Left colon (tissue), 2 donors: ENCODE measurements around the gene WTAP. TPM values are rescaled to one million over a fixed set of nuclear protein-coding genes. Genes with fewer than 3 reads are reported as not detected.
A peak's percentile ranks its signal among the peaks of the same experiment; 100 is the strongest.
"Not testable (repeated sequence)": the region's sequence is repeated elsewhere in the genome, so short reads cannot be mapped to it uniquely, and the experiment has no call there.

ENCODE experiments used
- ATAC-seq: fragments of 200-7000 bp; cut with Tn5 transposase; one replicate; pipeline ENCODE4 v1.9.1; 2020; ENCODE audit warnings: mild to moderate bottlenecking, moderate library complexity
- DNase-seq, 2 donors: peaks; one replicate each; pipeline ENCODE4 v3.0.0-alpha.2; 2020
- intact Hi-C, 2 donors: fragments of 100-400 bp; cut with DNase I in 1 of 2; cut with micrococcal nuclease in 1 of 2; formaldehyde crosslinking; loops; one replicate each; pipeline versions ENCODE4 v1.11.2 to v1.14.0; 2022; cut with DNase I, micrococcal nuclease
- total RNA-seq, 2 donors: library from RNA; stranded (reverse); fragmentation: NEBNext Ultra II Directional; extraction: Animal tissue kit (Norgen Biotek cat#: 25700); gene quantifications; one replicate each; pipeline ENCODE4 v1.2.1, GENCODE V29; 2021
- donor health status: DM: no; HTN: no; CAD: no.
- donor health status: DM: yes; HTN: yes; CAD: no.

Gene WTAP
- total RNA-seq, 2 donors from 2014 or later, result 73.4 to 79.3 TPM

DNA sequence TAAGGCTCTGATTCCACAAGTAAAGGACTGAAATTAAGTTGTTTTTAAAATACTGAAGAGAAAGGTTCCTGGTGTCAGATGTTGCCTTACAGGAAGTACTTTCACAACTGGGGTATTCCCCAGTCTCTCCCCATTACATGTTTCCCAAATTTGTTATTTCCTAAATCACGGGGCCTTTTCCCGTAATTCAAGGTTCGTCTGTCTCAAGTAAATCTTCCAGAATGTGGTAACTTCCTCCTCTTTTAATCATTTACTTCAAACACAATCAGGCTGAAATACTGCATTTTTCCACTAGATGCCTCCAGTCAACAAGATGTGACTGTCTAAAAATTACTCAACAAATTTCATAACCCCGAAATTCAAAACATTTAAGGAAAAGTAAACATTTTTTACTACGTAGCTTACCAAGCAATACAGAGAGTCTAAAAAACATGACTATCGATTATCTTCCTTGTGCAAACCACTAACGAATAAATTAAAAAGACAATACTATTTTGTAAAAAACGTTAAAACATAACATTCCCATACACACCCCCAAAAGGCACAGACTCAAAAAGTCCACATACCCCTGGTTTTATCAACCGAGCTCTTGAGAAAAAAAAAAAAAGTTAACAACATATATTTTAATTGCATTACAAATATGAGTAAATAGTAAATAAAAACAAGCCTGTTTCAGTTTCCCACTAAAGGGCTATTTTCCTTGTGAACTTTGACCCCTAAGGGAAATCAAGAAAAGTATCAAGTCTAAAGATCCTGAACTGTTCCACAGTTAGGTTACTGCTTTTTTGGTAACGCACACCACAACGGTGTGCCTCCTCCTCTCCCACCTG is 36.0 kb upstream of the WTAP start:
- intact Hi-C loops, result loop anchor here in 1 of 2 donors (5.0 kb wide), 1 partner anchor 36 kb away; the partner anchor contains the start of gene WTAP
- peak; percentile 22 for ATAC-seq
- no peak for DNase-seq

DNA sequence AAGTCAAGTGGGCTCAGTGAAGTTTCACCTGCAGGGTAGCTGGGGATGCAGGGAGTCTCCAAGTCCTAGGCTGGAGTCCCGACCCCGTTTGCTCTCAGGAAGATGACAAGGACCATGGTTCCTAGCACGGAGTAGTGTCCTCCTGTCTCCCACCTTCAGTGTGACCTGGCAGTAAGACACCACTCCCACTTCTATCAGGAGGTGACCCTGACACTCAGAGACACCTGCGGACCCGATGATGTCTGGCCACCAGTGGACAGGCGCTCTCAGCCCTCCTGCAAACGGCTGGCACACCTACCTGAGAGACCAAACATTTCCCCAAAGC is 35.4 kb upstream of the WTAP start:
- ATAC-seq (no peak), DNase-seq (peak in 1 of 2 donors; percentile 30)
- intact Hi-C loops, result loop anchor here in 1 of 2 donors (5.0 kb wide), 1 partner anchor 35 kb away; the partner anchor contains the start of gene WTAP

DNA sequence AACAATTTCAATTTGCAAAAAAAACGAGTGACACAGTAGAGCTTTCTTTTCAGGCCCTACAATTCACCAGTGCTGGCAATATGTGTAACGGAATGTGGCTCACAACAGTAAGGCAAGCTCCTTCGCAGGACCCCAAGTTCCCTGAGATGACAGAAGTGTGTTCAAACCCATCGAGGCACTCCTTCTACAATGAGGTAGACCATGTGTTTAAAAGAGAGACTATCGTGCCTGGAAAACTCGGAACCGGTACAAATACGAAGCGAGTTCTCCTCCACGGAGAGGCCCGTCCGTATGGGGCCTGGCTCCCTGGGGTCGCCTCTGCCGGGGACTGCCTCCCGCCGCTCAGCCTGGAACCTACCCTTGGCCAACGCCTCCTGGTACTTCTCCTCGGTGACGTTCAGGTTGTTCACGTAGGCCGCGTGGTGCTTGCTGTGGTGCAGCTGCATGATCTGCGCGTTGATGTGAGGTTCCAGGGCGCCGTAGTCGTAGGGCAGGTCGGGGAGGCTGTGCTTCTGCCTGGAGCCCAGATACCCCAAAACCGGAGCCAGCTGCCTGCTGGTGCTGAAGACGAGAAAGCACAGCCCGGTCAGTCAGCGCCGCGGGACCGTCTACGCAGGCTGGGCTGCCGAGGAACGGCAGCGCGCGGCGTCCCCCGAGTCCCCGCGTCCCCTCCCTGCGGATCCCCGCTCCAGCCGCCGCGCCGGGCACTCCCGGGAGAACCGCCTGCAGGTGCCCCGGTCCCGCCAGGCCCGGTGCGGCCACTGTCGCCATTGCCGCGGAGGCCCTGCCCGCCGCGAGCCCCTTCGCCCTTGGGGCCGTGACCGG is 34.8 kb upstream of the WTAP start:
- ATAC-seq, result peak; percentile 49
- intact Hi-C loops, result loop anchor here in 1 of 2 donors (5.0 kb wide), 1 partner anchor 35 kb away; the partner anchor contains the start of gene WTAP
- DNase-seq, result peak; percentile 70 to 77

DNA sequence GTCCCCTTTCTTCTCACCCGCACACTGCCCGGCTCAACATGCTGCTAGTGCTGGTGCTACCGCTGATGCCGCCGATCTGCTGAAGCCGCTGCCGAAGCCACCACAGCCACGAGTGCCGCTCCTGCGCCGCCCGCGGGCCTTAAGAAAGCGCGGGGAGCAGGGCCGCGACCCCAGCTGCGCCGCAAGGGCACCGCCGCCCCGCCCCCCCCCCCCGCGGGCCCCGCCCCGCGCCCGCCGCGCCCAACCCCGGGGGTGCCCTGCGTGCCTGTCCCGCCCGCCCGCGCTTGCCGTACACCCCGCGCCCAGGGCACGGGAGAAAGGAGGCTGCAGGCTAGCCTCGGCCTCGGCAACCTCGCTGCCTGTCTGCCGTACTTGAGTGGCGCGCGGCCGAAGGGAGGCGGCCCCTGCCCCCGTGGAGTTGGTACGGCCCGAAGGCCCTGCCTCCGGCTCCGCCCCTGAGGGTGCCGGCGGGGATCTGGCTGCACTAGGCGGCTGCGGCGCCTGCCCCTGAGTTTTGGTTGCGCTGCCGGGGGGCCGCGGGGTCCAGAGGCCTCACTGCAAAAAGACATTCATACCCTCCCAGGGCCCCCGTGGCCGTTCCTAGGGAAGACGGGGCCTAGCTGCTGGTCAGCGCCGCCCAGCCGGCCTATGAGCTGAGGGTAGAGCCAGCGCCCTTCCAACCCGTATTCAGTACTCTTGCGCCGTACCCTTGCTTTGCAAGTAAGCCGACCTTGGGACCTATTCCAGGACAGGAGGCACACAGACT is 34.0 kb upstream of the WTAP start, which contains the start of gene SOD2:
SOD2 (minus strand) TSS at position 114 of the 766 bp plus-strand sequence; CDS start at position 40, 74 bp downstream.
- DNase-seq (peak; percentile 87 to 90), ATAC-seq (peak; percentile 78)
- intact Hi-C loops, result loop anchor here in 1 of 2 donors (5.0 kb wide), 1 partner anchor 34 kb away; the partner anchor contains the start of gene WTAP

DNA sequence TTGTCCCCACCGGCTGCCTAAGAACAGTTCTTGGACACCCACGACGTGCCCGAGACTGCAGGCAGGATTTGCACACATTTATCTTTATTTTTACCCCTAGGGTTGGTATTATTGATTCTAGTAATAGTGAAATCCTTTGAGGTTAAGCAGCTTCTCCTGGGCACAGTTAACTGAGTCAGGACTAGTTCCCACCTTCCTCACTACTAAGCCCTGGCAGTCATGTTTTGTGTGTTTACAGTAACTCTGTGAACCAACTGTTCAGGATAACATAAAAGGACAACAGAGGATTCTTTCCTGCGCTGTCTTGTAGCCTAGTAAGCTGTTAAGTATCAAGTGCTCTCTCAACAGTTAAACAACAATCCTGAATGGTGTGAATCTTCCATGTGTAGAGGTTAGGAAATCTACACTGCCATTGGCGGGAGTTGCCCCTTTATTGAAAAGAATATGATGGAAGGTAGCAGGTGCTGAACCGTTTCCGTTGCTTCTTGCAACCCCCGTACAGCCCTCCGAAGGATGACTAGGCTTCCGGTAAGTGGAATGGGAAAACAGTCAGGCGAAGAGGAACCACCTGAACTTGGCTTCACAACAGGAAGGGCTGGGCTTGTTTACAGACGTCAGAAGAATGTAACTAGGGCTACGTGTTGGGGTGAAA is 33.3 kb upstream of the WTAP start:
- ATAC-seq (peak; percentile 50), DNase-seq (peak; percentile 45 to 70)
- intact Hi-C loops, result loop anchor here in 1 of 2 donors (5.0 kb wide), 1 partner anchor 33 kb away; the partner anchor contains the start of gene WTAP

DNA sequence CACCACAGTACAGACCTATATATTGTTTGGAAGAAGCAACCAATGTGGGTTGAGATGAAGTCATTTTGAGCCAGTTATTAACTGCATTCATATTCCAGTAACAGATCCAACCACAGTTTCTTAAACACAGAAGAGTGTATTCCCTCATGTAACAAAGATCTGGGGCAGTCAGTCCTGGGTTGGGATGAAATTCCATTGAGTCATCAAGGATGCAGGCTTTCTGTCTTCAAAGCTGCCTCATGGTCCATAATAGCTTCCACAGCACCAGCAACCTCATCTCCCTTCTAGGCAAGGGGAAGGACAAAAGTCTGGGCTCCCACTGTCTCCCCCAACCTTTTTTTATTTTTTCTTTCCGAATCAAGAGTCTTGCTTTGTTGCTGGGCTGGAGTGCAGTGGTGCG is 31.3 kb upstream of the WTAP start:
- intact Hi-C loops, result no loop called here
- DNase-seq (no peak), ATAC-seq (no peak)

DNA sequence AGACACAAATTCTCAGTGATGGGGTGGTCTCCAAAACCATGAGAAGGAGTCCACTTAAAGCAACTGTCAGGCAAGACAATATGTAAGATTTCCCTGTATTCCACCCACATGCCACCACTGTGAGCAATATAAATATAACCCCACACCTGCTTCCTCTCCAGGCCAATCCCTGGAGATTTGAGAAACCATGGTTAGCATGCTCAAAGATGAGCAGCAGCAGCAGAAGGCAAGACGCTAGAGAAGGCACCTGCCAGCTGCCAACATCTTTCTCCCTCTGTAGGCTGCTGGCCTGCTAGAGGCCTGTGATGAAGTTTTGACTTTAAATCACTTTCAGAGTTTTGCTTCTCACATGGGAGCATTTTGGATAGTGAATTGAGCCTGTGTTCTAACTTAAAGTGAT is 26.3 kb upstream of the WTAP start:
- DNase-seq (no peak), ATAC-seq (peak; percentile 16)
- intact Hi-C loops, result no loop called here

DNA sequence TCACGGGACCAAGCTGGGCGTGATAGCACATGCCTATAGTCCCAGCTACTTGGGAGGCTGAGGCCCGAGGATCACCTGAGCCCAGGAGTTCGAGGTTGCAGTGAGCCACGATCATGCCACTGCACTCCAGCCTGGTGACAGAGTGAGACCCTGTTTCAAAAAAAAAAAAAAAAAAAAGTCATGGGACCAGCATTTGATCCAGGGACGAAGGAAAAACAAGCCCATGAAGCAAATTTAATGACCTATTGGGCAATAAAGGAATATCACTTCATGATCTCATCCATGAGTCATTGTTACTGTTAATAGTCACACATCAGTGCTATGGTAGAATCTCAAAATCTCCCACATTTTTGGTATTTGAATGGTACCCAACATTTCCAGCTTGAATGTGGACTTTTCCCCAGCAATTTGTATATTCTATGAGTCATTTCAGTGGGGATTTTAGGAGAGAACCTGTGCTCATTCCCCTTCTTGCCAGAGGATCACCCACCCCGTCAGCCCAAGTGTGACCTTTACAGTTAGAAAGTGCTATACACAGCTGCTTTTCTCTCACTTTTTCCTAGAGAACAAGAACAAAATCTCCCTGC is 25.8 kb upstream of the WTAP start:
- intact Hi-C loops, result no loop called here
- ATAC-seq (peak; percentile 35), DNase-seq (no peak)

DNA sequence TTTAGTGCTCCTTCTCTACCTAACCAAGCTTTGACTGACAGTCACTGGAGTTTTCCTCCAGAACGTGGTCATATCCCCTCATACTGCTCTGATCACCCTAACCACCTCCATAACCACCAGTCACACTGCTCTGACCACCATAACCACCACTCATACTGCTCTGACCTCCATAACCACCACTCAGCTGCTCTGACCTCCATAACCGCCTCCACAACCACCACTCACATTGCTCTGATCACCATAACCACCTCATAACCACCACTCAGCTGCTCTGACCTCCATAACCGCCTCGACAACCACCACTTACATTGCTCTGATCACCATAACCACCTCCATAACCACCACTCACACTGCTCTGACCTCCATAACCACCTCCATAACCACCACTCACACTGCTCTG is 16.7 kb upstream of the WTAP start:
- ATAC-seq, DNase-seq, intact Hi-C loops: not testable (repeated sequence)

DNA sequence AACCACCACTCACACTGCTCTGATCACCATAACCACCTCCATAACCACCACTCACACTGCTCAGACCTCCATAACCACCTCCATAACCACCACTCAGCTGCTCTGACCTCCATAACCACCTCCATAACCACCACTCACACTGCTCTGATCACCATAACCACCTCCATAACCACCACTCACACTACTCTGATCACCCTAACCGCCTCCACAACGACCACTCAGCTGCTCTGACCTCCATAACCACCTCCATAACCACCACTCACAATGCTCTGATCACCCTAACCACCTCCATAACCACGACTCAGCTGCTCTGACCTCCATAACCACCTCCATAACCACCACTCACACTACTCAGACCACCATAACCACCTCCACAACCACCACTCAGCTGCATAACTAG is 14.9 kb upstream of the WTAP start:
- ATAC-seq, intact Hi-C loops, DNase-seq: not testable (repeated sequence)

DNA sequence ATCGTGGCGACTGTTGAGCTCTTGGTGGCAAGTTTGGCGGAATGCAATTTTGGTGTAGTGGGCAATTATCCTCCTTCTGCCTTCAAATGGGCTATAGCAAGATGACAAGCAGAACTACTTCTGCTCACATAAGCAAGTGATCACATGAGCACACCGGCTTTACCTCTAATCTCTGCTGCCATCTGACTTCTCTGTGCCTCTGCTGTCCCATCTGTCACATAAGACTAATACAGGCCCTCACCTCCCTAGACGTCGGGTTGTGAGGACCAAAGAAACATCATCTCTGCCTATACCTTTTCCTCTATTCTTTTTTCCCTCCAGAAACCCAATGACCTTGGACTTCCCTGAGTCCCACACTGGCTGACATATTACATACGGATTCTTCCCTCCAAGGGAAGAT is 13.3 kb upstream of the WTAP start:
- DNase-seq, result no peak
- intact Hi-C loops, result no loop called here
- no peak for ATAC-seq

DNA sequence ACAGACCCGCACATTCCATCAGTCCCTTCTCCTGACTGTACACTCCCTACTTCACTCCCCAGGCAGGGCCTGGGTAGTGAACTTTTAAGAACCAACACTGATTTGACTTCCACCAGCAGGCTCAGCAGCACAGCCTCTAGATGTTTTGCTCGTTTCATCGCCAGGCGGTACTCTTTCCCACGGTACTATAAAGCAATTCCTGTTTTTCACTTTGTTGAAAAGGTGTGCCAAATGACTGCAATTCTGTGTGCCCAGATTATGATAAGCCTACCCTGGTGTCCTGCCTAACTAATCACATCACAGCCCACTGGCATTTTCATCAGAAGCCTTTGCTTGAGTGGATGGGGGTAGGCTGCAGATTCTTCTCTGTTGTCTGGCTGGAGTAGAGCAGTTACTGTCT is 12.9 kb upstream of the WTAP start:
- ATAC-seq (peak; percentile 86), DNase-seq (no peak)
- intact Hi-C loops, result no loop called here

DNA sequence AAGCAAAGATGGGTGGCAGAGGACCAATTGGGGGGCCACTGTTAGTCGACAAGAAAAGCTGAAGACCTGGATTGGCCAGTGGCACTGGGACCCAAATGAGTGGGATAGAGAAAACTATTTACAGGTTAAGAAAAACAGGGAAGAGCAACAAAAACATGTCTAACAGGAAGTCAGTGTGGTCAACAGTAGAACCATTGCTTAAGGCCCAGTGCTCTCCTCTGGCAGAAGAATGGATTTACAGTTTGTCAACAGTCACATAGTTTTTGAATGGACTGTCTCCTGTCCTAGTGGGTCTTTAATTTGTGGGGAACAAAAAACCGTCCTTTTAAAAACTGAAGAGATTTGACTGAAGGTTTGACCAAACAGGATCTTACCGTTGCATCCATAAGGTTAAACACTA is 12.1 kb upstream of the WTAP start:
- ATAC-seq (peak; percentile 46), DNase-seq (no peak)
- intact Hi-C loops, result no loop called here

DNA sequence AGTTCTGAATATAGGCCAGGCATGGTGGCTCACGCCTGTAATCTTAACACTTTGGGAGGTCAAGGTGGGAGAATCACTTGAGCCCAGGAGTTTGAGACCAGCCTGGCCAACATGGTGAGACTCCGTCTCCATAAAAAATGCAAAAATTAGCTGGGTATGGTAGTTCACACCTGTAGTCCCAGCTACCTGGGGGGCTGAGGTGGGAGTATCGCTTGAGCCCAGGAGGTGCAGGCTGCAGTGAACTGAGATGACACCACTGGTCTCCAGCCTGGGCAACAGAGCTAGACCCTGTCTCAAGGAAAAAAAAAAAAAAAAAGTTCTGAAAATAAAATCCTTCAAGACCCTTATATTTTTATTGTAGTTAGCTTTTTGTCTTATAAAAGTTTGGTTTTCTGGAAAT is 11.7 kb upstream of the WTAP start:
- ATAC-seq (no peak), DNase-seq (no peak)
- intact Hi-C loops, result no loop called here

DNA sequence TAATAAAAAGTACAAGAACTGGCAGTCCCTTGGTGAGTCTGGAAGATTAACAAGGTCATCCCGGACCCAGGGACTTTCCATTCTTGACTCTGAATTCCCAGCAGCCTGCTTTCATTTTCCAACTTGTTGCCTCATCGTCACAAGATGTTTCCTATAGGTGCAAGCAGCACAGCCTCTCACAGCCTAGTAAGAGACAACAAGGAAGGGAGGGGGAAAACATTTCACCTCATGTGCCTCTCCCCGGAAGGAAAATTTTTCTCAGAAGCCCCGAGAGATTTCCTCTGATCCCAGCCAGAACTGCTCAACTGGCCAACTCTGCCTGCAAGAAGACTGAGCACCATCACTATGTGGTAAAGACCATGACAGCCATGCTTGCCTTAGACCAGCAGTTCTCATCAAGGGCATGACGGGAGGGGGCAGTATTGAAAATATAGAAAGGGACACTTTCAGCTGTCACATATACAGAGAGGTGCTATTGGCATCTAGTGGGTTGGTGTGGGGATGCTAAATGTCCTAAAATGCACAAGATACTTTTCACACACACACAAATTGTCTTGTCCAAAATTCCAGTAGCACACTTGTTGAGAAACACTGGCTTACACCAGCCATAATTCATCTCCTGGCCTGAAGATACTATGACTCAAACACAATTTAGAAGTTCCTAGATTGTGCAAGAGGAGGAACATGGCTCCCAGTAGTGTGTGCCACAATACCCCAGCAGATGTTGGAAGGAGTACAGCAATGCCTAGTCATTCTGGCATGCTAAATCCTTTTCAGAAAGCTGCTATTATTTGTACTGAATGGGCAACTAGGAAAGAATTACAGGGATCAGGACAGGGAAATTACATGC is 10.8 kb upstream of the WTAP start:
- DNase-seq (peak in 1 of 2 donors; percentile 46), ATAC-seq (peak; percentile 32)
- intact Hi-C loops, result no loop called here

DNA sequence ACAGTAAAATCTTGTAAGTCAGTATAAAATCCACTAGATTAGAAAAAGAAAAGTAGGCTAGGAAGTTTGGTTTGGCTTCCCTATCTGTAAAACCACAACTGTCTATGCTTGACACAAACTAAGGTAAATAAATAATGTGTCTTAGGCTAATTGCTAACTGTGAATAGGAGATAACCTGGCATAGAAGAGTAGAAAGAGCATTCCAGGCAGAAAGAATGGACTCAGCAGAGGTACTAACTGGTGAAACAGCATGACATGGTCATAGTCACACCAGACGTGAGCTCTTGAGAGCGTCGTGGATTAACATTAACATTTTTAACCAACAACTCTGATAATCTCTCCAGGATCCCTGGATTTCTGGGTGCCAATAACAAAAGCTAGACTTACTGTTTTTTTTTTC is 8.7 kb upstream of the WTAP start:
- ATAC-seq (no peak), DNase-seq (no peak)
- intact Hi-C loops, result no loop called here

DNA sequence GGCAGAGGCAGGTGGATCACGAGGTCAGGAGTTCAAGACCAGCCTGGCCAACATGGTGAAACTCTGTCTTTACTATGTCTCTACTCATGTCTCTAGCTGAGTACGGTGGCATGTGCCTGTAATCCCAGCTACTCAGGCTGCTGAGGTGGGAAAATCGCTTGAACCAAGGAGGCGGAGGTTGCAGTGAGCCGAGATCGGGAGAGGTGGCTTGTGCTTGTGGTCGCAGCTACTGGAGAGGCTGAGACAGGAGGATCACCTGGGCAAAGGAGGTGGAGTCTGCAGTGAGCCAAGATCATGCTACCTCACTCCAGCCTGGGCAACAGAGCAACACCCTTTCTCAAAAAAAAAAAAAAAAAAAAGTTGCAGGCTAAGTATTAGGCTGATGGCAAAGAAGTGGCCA is 8.0 kb upstream of the WTAP start:
- ATAC-seq, result no peak
- DNase-seq, result no peak
- intact Hi-C loops, result no loop called here
